Measurements from ENCODE around the gene RP2.

DNA sequence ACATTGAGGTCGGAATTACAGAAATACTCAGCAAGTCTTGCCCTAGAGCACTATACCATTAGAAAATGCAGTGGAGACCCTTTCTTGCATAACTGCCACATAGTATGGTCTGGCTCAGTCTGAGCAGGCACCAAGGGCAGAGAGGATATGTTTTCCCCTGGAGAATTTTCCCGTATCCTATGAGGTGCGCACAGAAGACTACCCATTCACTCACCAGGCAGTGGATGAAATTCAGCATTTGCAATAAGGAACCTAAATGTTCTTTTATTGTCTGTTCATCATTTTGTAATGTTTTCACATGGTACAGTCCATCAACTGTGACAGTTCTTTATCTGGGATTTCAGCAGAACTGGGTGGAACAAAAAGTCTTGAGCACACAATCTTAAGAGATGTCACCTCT, 90.9 kb downstream of the RP2 start:
- no peak for TF ChIP-seq CTCF (IDR thresholded peaks at IDR 0.05)
- no peak for TF ChIP-seq KDM5A (IDR thresholded peaks at IDR 0.05)
- TF ChIP-seq CEBPB (IDR thresholded peaks at IDR 0.05), result no peak
- no peak for TF ChIP-seq POLR2A (IDR thresholded peaks at IDR 0.05; ENCODE audit: low read length)
- no peak for TF ChIP-seq NR3C1 (IDR thresholded peaks at IDR 0.05)
- no peak for TF ChIP-seq BHLHE40 (IDR thresholded peaks at IDR 0.05; ENCODE audit: low read depth, low read length)
- TF ChIP-seq MYC (IDR thresholded peaks at IDR 0.05; ENCODE audit: borderline replicate concordance, low read length), result no peak
- TF ChIP-seq REST (IDR thresholded peaks at IDR 0.05), result no peak
- TF ChIP-seq SREBF2 (IDR thresholded peaks at IDR 0.05), result no peak
- no peak for TF ChIP-seq EP300 (IDR thresholded peaks at IDR 0.05)
- no peak for TF ChIP-seq JUNB (IDR thresholded peaks at IDR 0.05)
- no peak for TF ChIP-seq EHF (CRISPR knock-in tag; IDR thresholded peaks at IDR 0.05)

All from A549 (cell line).